GM12875 (cell line): ENCODE results near the gene TRIP12.
"Not testable (repeated sequence)": the region's sequence is repeated elsewhere in the genome, so short reads cannot be mapped to it uniquely, and the experiment has no call there.

Experiments used
- H3K4me3 ChIP-seq: one replicate; pipeline ENCODE4 v1.5.1; 2011; ENCODE audit warnings: low read depth, low read length, control low read depth
- TF ChIP-seq, protein P1 (sequence below): IDR thresholded peaks from 2 replicates; pipeline ENCODE4 v1.5.1; 2011; ENCODE audit warnings: low read depth, mild to moderate bottlenecking, control low read depth, inconsistent platforms, low read length, moderate library complexity, borderline replicate concordance; ENCODE audit not compliant: insufficient read depth

The TRIP12 gene

GRCh38 chr2:229921892-229922448, at the start of gene TRIP12:
TRIP12 (minus strand) TSS chr2:229922009; CDS start chr2:229880079, 41,930 bp downstream.
- TF ChIP-seq, protein P1, sequence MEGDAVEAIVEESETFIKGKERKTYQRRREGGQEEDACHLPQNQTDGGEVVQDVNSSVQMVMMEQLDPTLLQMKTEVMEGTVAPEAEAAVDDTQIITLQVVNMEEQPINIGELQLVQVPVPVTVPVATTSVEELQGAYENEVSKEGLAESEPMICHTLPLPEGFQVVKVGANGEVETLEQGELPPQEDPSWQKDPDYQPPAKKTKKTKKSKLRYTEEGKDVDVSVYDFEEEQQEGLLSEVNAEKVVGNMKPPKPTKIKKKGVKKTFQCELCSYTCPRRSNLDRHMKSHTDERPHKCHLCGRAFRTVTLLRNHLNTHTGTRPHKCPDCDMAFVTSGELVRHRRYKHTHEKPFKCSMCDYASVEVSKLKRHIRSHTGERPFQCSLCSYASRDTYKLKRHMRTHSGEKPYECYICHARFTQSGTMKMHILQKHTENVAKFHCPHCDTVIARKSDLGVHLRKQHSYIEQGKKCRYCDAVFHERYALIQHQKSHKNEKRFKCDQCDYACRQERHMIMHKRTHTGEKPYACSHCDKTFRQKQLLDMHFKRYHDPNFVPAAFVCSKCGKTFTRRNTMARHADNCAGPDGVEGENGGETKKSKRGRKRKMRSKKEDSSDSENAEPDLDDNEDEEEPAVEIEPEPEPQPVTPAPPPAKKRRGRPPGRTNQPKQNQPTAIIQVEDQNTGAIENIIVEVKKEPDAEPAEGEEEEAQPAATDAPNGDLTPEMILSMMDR: no peak
- peak within 1 kb of the TSS; percentile 77 for H3K4me3 ChIP-seq

DNA sequence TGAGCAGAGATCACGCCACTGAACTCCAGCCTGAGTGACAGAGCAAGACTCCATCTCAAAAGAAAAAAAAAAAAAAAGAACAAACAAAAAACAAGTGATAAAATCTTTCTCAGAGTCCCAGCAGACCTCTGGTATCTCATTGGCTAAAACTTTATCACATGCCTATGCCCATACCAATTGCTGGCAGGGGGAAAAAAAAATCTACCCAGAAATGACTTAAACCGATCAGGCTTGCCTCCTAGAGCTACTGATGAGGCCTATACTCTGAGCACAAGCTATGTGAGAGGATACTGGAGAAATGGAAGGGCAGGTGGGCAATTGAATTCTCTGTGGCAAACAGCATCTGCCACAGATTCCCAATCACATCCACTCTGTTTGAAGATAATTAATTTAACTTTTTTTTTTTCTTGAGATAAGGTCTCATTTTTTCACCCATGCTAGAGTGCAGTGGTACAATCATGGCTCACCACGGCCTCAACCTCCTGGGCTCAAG, 49.5 kb upstream of the TRIP12 start:
- TF ChIP-seq, protein P1: no peak
- no peak overlapping the region for H3K4me3 ChIP-seq

DNA sequence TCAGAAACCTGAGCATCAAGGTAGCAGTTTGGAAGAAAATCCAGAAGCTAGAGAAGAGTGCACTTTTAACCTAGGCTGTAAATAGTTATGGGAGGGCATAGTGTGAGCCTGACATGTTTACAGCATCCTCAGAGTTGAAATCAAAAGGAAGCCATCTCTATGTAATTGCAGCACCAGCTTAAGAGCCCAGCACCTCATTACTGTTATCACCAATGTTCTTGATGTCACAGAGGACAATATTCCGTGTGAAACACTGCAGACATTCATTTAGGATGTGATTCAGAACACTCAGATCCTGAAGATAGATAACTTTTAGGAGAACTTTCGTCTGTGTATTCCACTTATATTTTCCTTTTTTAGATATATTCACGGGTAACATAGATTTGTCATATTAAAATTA, 48.6 kb upstream of the TRIP12 start:
- TF ChIP-seq, protein P1: no peak
- no peak overlapping the region for H3K4me3 ChIP-seq

- TF ChIP-seq, protein P1: no peak
- no peak overlapping the region for H3K4me3 ChIP-seq
Observed at GRCh38 chr2:229969921-229970320, 48.1 kb upstream of the TRIP12 start.

- H3K4me3 ChIP-seq: not testable (repeated sequence)
Observed at GRCh38 chr2:229963596-229963995, 41.8 kb upstream of the TRIP12 start.

DNA sequence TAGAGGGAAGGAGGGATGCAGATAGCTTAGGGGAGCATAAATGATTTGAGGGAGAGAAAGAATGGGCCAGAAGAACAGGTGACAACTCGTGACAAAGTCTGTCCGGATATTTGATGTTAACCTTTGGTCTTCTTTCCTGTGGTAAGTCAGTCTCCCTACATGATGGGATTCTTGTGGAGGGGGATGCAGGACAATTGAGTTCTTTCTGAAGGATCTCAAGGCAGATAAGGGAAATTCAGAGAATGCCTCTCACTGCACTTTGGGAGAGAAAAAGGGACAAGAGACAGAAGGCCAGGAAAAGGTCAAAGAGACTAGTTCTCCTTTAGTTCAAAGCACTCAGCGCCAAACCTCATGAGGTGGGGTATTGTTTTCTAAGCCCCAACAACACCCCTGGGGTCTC, 34.7 kb upstream of the TRIP12 start:
- no peak overlapping the region for H3K4me3 ChIP-seq
- TF ChIP-seq, protein P1: no peak

- TF ChIP-seq, protein P1: no peak
- no peak overlapping the region for H3K4me3 ChIP-seq
Observed at GRCh38 chr2:229955663-229956062, 33.9 kb upstream of the TRIP12 start.
